GM18499 (cell line): ENCODE data around the gene RNASE4.
"Not testable (repeated sequence)": the region's sequence is repeated elsewhere in the genome, so short reads cannot be mapped to it uniquely, and the experiment has no call there.

Source experiments
- ATAC-seq: cut with Tn5 transposase; IDR thresholded peaks from one replicate; pipeline ENCODE4 v1.9.1; 2021; ENCODE audit warnings: moderate number of reproducible peaks; ENCODE audit not compliant: insufficient read depth, unreplicated experiment

RNASE4 gene

GRCh38 chr14:20696764-20697163 lies 12.4 kb downstream of the RNASE4 start:
- ATAC-seq = no peak

- ATAC-seq = no peak
These were observed 13.1 kb downstream of the RNASE4 start for GRCh38 chr14:20697273-20698017.

- ATAC-seq = no peak
These were observed 13.6 kb downstream of the RNASE4 start for GRCh38 chr14:20698018-20698329.

- ATAC-seq = no peak
These were observed 14.6 kb downstream of the RNASE4 start for GRCh38 chr14:20698934-20699333.

GRCh38 chr14:20699931-20700330 lies 15.6 kb downstream of the RNASE4 start:
- no peak for ATAC-seq

GRCh38 chr14:20700965-20701364 lies 16.6 kb downstream of the RNASE4 start:
- ATAC-seq = not testable (repeated sequence)

GRCh38 chr14:20706657-20707355 lies 22.4 kb downstream of the RNASE4 start:
- ATAC-seq = no peak

- ATAC-seq = no peak
These were observed 23.3 kb downstream of the RNASE4 start for GRCh38 chr14:20707622-20708021.

- no peak for ATAC-seq
These were observed 26.9 kb downstream of the RNASE4 start for GRCh38 chr14:20711261-20711660.

GRCh38 chr14:20711685-20712084 lies 27.3 kb downstream of the RNASE4 start:
- no peak for ATAC-seq

GRCh38 chr14:20712904-20713303 lies 28.5 kb downstream of the RNASE4 start:
- no peak for ATAC-seq

- no peak for ATAC-seq
These were observed 30.4 kb downstream of the RNASE4 start for GRCh38 chr14:20714593-20715250.

- ATAC-seq = no peak
These were observed 35.4 kb downstream of the RNASE4 start for GRCh38 chr14:20719777-20720176.

- ATAC-seq = no peak
These were observed 36.4 kb downstream of the RNASE4 start for GRCh38 chr14:20720741-20721140.

GRCh38 chr14:20722016-20722415 lies 37.7 kb downstream of the RNASE4 start:
- no peak for ATAC-seq

GRCh38 chr14:20723488-20723887 lies 39.1 kb downstream of the RNASE4 start:
- no peak for ATAC-seq

- not testable (repeated sequence) for ATAC-seq
These were observed 41.8 kb downstream of the RNASE4 start for GRCh38 chr14:20726121-20726520.

GRCh38 chr14:20726531-20726930 lies 42.2 kb downstream of the RNASE4 start:
- no peak for ATAC-seq

GRCh38 chr14:20730891-20731290 lies 46.5 kb downstream of the RNASE4 start:
- no peak for ATAC-seq

GRCh38 chr14:20732477-20732876 lies 48.1 kb downstream of the RNASE4 start:
- no peak for ATAC-seq

GRCh38 chr14:20732979-20733635 lies 48.7 kb downstream of the RNASE4 start:
- ATAC-seq = no peak
